Calu3 (cell line): ENCODE measurements around the gene SRGAP3. TPM values are rescaled to one million over a fixed set of nuclear protein-coding genes. Genes with fewer than 3 reads are reported as not detected.

Experiments used
- BruUV-seq: library from RNA; stranded (reverse); fragments of 400-500 nt; replicated peaks from 2 replicates; lab custom pipeline; 2021; lab: Mats Ljungman, UMichigan
- CTCF ChIA-PET: fragments of 300-600 bp; sonication (Branson Sonifier 250); formaldehyde crosslinking; loops from one replicate; lab custom pipeline; 2022; ENCODE audit warnings: antibody characterized with exemption; lab: Charles Lee
- DNase-seq: peaks from one replicate; pipeline ENCODE4 v3.0.0; 2022
- H3K27ac Mint-ChIP-seq: one replicate; pipeline ENCODE4 v1.8.0; 2022; ENCODE audit warnings: mixed read lengths; ENCODE audit not compliant: unreplicated experiment
- H3K27me3 Mint-ChIP-seq: one replicate; pipeline ENCODE4 v1.8.0; 2022; ENCODE audit warnings: mixed read lengths; ENCODE audit not compliant: unreplicated experiment
- H3K36me3 Mint-ChIP-seq: one replicate; pipeline ENCODE4 v1.8.0; 2022; ENCODE audit warnings: mild to moderate bottlenecking, moderate library complexity, mixed read lengths; ENCODE audit not compliant: insufficient read depth, unreplicated experiment
- H3K4me1 Mint-ChIP-seq: one replicate; pipeline ENCODE4 v1.8.0; 2022; ENCODE audit warnings: mild to moderate bottlenecking, low read depth, mixed read lengths; ENCODE audit not compliant: unreplicated experiment
- H3K4me3 Mint-ChIP-seq: one replicate; pipeline ENCODE4 v1.8.0; 2022; ENCODE audit warnings: mild to moderate bottlenecking, low read depth, moderate library complexity, mixed read lengths; ENCODE audit not compliant: unreplicated experiment
- H3K9me3 Mint-ChIP-seq: one replicate; pipeline ENCODE4 v1.8.0; 2022; ENCODE audit warnings: low read depth, mixed read lengths; ENCODE audit not compliant: unreplicated experiment
- CTCF ChIP-seq: fragments of 200-600 bp; IDR thresholded peaks from one replicate; pipeline ENCODE4 v1.8.0; 2022; ENCODE audit warnings: antibody characterized with exemption; ENCODE audit not compliant: unreplicated experiment
- intact Hi-C: fragments of 100-400 bp; cut with micrococcal nuclease; formaldehyde crosslinking; loops from one replicate; pipeline ENCODE4 v1.10.0; 2022; ENCODE audit not compliant: unreplicated experiment
- total RNA-seq: library from RNA; stranded (reverse); gene quantifications from 2 replicates; pipeline ENCODE4 v1.2.3, GENCODE V29; 2022

SRGAP3 gene
- total RNA-seq, 1 experiment from 2014 or later = 8.2 TPM

DNA sequence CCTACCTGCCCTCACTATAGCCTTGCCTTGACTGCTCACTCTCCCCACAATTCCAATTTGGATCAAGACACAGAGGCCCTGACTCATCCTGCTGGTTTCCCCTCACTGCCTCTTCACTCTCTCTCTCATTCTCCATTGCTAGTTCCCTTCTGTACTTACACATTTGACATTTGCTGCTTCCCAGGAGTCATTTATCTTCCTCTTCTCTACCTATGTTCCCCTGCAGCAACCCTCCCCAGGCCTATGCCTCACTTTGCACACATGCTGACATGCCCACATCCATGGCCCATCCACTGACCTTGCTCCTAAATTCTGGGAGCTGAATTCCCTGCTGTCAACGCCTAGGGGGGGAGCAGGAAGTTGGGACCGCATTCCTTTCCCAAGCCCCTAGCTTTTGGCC is 82.2 kb downstream of the SRGAP3 start:
- TF ChIP-seq CTCF = no peak
- Mint-ChIP-seq H3K27me3 (no peaks in the 10 kb centered on the region), H3K36me3 (no peaks in the 10 kb centered on the region), H3K4me3 (no peak overlapping the region), H3K4me1 (no peaks in the 10 kb centered on the region), H3K27ac (no peak overlapping the region), H3K9me3 (no peaks in the 10 kb centered on the region)
- BruUV-seq = no TSS peak
- no peak for DNase-seq
- CTCF ChIA-PET = no interaction called here
- intact Hi-C loops = no loop called here

- intact Hi-C loops = no loop called here
- Mint-ChIP-seq H3K27me3 (no peaks in the 10 kb centered on the region), H3K4me3 (no peak overlapping the region), H3K27ac (no peak overlapping the region), H3K9me3 (no peaks in the 10 kb centered on the region), H3K36me3 (no peaks in the 10 kb centered on the region), H3K4me1 (no peaks in the 10 kb centered on the region)
- BruUV-seq = no TSS peak
- DNase-seq = no peak
- no peak for TF ChIP-seq CTCF
- CTCF ChIA-PET = no interaction called here
These were observed 84.0 kb downstream of the SRGAP3 start for GRCh38 chr3:9165421-9165820.

- CTCF ChIA-PET = interaction anchor here (0.7 kb wide), 1 partner anchor 113 kb away, joined by 3 read pairs; no protein-coding TSS in a partner anchor
- Mint-ChIP-seq H3K9me3 (no peaks in the 10 kb centered on the region), H3K27ac (no peak overlapping the region), H3K27me3 (no peaks in the 10 kb centered on the region), H3K36me3 (no peaks in the 10 kb centered on the region), H3K4me3 (no peak overlapping the region), H3K4me1 (no peaks in the 10 kb centered on the region)
- DNase-seq = no peak
- TF ChIP-seq CTCF = no peak
- BruUV-seq = no TSS peak
- intact Hi-C loops = no loop called here
These were observed 86.2 kb downstream of the SRGAP3 start for GRCh38 chr3:9163289-9163688.

DNA sequence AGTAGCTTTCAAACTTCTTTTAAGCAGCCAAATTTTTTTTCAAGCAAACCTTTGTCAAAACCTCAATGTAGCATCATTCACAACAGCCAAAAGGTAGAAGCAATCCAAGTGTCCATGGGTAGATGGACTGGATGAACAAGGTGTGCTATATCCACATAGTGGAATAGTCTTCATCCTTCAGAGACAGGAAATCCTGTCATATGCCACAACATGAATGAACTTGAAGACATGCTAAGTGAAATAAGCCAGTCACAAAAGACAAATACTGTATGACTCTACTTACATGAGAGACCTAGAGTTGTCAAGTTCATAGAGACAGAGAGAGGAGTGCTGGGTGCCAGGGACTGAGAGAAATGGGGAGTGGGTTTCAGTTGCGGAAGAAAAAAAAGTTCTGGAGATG is 87.6 kb downstream of the SRGAP3 start:
- Mint-ChIP-seq H3K9me3 (no peaks in the 10 kb centered on the region), H3K4me3 (no peak overlapping the region), H3K27me3 (no peaks in the 10 kb centered on the region), H3K27ac (no peak overlapping the region), H3K4me1 (no peaks in the 10 kb centered on the region), H3K36me3 (no peaks in the 10 kb centered on the region)
- BruUV-seq = no TSS peak
- no peak for DNase-seq
- intact Hi-C loops = no loop called here
- no peak for TF ChIP-seq CTCF
- CTCF ChIA-PET = no interaction called here
